IMR-90 (cell line): ENCODE results near the gene CASP3. TPM values are rescaled to one million over a fixed set of nuclear protein-coding genes. Genes with fewer than 3 reads are reported as not detected.
"Not testable (repeated sequence)": the region's sequence is repeated elsewhere in the genome, so short reads cannot be mapped to it uniquely, and the experiment has no call there.

Source experiments
- ATAC-seq: fragments of 200-7000 bp; cut with Tn5 transposase; 2 replicates; pipeline ENCODE4 v1.9.1; 2020; ENCODE audit warnings: low read depth, mild to moderate bottlenecking, moderate library complexity
- BruUV-seq: library from RNA; stranded (reverse); fragments of 400-500 nt; replicated peaks from 2 replicates; lab custom pipeline; 2021; lab: Mats Ljungman, UMichigan
- CTCF ChIA-PET: fragments of 300-600 bp; formaldehyde crosslinking; extraction: SDS; loops from one replicate; lab custom pipeline; 2021; ENCODE audit warnings: antibody characterized with exemption; lab: Yijun Ruan, JAX
- POLR2A ChIA-PET: fragments of 300-600 bp; sonication (Branson Sonifier 250); formaldehyde crosslinking; loops from one replicate; lab custom pipeline; 2022; ENCODE audit warnings: antibody characterized with exemption; ENCODE audit not compliant: unreplicated experiment; lab: Charles Lee
- DNase-seq: peaks from one replicate; pipeline ENCODE4 v3.0.0; 2013
- H2AFZ ChIP-seq: replicated peaks from 2 replicates; pipeline ENCODE3; 2013; ENCODE audit warnings: low read length, mild to moderate bottlenecking; ENCODE audit not compliant: poor library complexity
- H2AK5ac ChIP-seq: 2 replicates; pipeline ENCODE4 v1.6.1; 2013; ENCODE audit warnings: low read depth, low read length, inconsistent platforms
- H2AK9ac ChIP-seq: replicated peaks from 2 replicates; pipeline ENCODE3; 2013; ENCODE audit warnings: mild to moderate bottlenecking, low read depth, low read length, moderate library complexity; ENCODE audit not compliant: poor library complexity
- H2BK120ac ChIP-seq: 2 replicates; pipeline ENCODE4 v1.6.1; 2013; ENCODE audit warnings: low read depth, low read length, inconsistent platforms
- H2BK15ac ChIP-seq: 3 replicates; pipeline ENCODE4 v1.6.1; 2013; ENCODE audit warnings: low read depth, low read length, inconsistent platforms
- H2BK20ac ChIP-seq: 2 replicates; pipeline ENCODE4 v1.6.1; 2013; ENCODE audit warnings: low read depth, mild to moderate bottlenecking, inconsistent platforms, low read length, moderate library complexity
- H2BK5ac ChIP-seq: 2 replicates; pipeline ENCODE4 v1.6.1; 2013; ENCODE audit warnings: mild to moderate bottlenecking, low read depth, low read length, inconsistent platforms; ENCODE audit not compliant: poor library complexity, severe bottlenecking
- H3K14ac ChIP-seq: replicated peaks from 2 replicates; pipeline ENCODE4 v1.6.1; 2013; ENCODE audit warnings: low read depth, low read length, inconsistent platforms
- H3K18ac ChIP-seq: 2 replicates; pipeline ENCODE4 v1.6.1; 2013; ENCODE audit warnings: low read depth, low read length, control low read depth
- H3K23ac ChIP-seq: 2 replicates; pipeline ENCODE4 v1.6.1; 2013; ENCODE audit warnings: low read depth, low read length, inconsistent platforms
- H3K27ac ChIP-seq: 2 replicates; pipeline ENCODE4 v1.5.1; 2013; ENCODE audit warnings: mild to moderate bottlenecking, control low read depth, low read length; ENCODE audit not compliant: insufficient read depth
- H3K27me3 ChIP-seq: 2 replicates; pipeline ENCODE4 v1.6.1; 2013; ENCODE audit warnings: low read length; ENCODE audit not compliant: control insufficient read depth, insufficient read depth
- H3K36me3 ChIP-seq: 2 replicates; pipeline ENCODE4 v1.6.1; 2013; ENCODE audit warnings: low read length, mixed read lengths; ENCODE audit not compliant: control insufficient read depth, insufficient read depth
- H3K4ac ChIP-seq: 2 replicates; pipeline ENCODE4 v1.6.1; 2013; ENCODE audit warnings: low read depth, low read length, inconsistent platforms
- H3K4me1 ChIP-seq: 2 replicates; pipeline ENCODE4 v1.6.1; 2013; ENCODE audit warnings: low read length, mixed read lengths; ENCODE audit not compliant: control insufficient read depth, insufficient read depth
- H3K4me2 ChIP-seq: 2 replicates; pipeline ENCODE4 v1.6.1; 2013; ENCODE audit warnings: low read depth, mild to moderate bottlenecking, control low read depth, low read length, moderate library complexity
- H3K4me3 ChIP-seq: 2 replicates; pipeline ENCODE4 v1.5.1; 2013; ENCODE audit warnings: low read depth, mild to moderate bottlenecking, control low read depth, low read length, moderate library complexity; ENCODE audit not compliant: insufficient read depth
- H3K56ac ChIP-seq: 2 replicates; pipeline ENCODE4 v1.6.1; 2013; ENCODE audit warnings: low read length, inconsistent platforms; ENCODE audit not compliant: insufficient read depth; ENCODE audit errors: extremely low read depth
- H3K79me1 ChIP-seq, 2 experiments: 2 replicates each; pipeline ENCODE4 v1.6.1; 2013; ENCODE audit warnings: low read length in 2 of 2, inconsistent platforms in 1 of 2, low read depth in 1 of 2
- H3K9ac ChIP-seq: 2 replicates; pipeline ENCODE4 v1.6.1; 2013; ENCODE audit warnings: low read depth, low read length, control low read depth
- H3K9me1 ChIP-seq: 2 replicates; pipeline ENCODE4 v1.6.1; 2013; ENCODE audit warnings: low read length, inconsistent platforms; ENCODE audit not compliant: insufficient read depth
- H3K9me3 ChIP-seq: 2 replicates; pipeline ENCODE4 v1.6.1; 2013; ENCODE audit warnings: low read length; ENCODE audit not compliant: control insufficient read depth, insufficient read depth
- H4K20me1 ChIP-seq: 2 replicates; pipeline ENCODE4 v1.6.1; 2013; ENCODE audit warnings: low read length, inconsistent platforms; ENCODE audit not compliant: insufficient read depth
- H4K5ac ChIP-seq: 2 replicates; pipeline ENCODE4 v1.6.1; 2013; ENCODE audit warnings: mild to moderate bottlenecking, low read depth, low read length, control low read depth
- H4K8ac ChIP-seq, 2 experiments: 2 replicates each; pipeline ENCODE4 v1.6.1; 2013; ENCODE audit warnings: low read depth in 2 of 2, low read length in 2 of 2, control low read depth in 1 of 2, inconsistent platforms in 1 of 2
- H4K91ac ChIP-seq: 2 replicates; pipeline ENCODE4 v1.6.1; 2013; ENCODE audit warnings: low read depth, low read length, inconsistent platforms; ENCODE audit not compliant: insufficient read depth
- BHLHE40 ChIP-seq: fragments of 150-350 bp; IDR thresholded peaks from 2 replicates; pipeline ENCODE4 v1.6.1; 2016; ENCODE audit warnings: mild to moderate bottlenecking, low read depth, low read length
- CTCF ChIP-seq: conservative IDR thresholded peaks from 2 replicates; pipeline ENCODE4 v1.5.1; 2012; ENCODE audit warnings: mild to moderate bottlenecking, low read depth, low read length, improper control_type of control experiment
- NFE2L2 ChIP-seq: fragments of 150-350 bp; IDR thresholded peaks from 2 replicates; pipeline ENCODE4 v1.6.1; 2016; ENCODE audit warnings: low read depth, mild to moderate bottlenecking, low read length
- POLR2A ChIP-seq: IDR thresholded peaks from 2 replicates; pipeline ENCODE4 v1.6.1; 2012; ENCODE audit warnings: mild to moderate bottlenecking, low read depth, low read length
- RCOR1 ChIP-seq: IDR thresholded peaks from 2 replicates; pipeline ENCODE4 v1.6.1; 2012; ENCODE audit warnings: mild to moderate bottlenecking, low read length, improper control_type of control experiment; ENCODE audit not compliant: insufficient replicate concordance
- WGBS, 2 experiments: methylation state at CpG; one replicate each; pipeline versions ENCODE4 v1.1.5 to v1.1.7; 2013; ENCODE audit warnings: missing lambda C conversion rate in 2 of 2; ENCODE audit not compliant: insufficient read length in 1 of 2; ENCODE audit errors: extremely low coverage in 2 of 2; 5-methylcytosine and 5-hydroxymethylcytosine counted together
- dilution Hi-C: fragments of 300-500 bp; cut with HindIII; formaldehyde crosslinking; loops from one replicate; pipeline ENCODE4 v1.14.3; 2018; ENCODE audit warnings: low sequenced_read_pairs; ENCODE audit not compliant: unreplicated experiment
- in situ Hi-C: fragments of 300-500 bp; cut with MboI; formaldehyde crosslinking; loops from 3 replicates; pipeline ENCODE4 v1.14.3; 2019; ENCODE audit warnings: low sequenced_read_pairs, inconsistent platforms, mixed read lengths
- intact Hi-C: fragments of 100-400 bp; cut with micrococcal nuclease; formaldehyde crosslinking; loops from 2 replicates; pipeline ENCODE4 v1.10.0; 2022
- polyA plus RNA-seq, 3 experiments: library from polyadenylated mRNA; depleted of rRNA; stranded (reverse); fragments of >200 nt; gene quantifications; 2 replicates each; pipeline ENCODE4 v1.2.3, GENCODE V29; 2012; ENCODE audit warnings: low replicate concordance in 1 of 3
- total RNA-seq: library from RNA; depleted of rRNA; stranded (reverse); fragments of >200 nt; gene quantifications from 2 replicates; pipeline ENCODE4 v1.2.3, GENCODE V29; 2012

CASP3 gene
- total and polyA plus RNA-seq, 2 of the 4 experiments (the other 2 are of a cell fraction): 26.7 to 27.4 TPM

GRCh38 chr4:184616633-184617551, 32.4 kb downstream of the CASP3 start:
- Histone ChIP-seq H3K36me3 (no peaks in the 10 kb centered on the region), H3K27ac (no peak overlapping the region), H4K91ac (no peak overlapping the region), H3K4me1 (0 out of 2 replicates have a peak, but pooled peaks cover 1% of the 10 kb centered on the region), H3K4me2 (no peak overlapping the region), H3K56ac (no peak overlapping the region), H3K4ac (no peak overlapping the region), H2BK120ac (no peak overlapping the region), H3K14ac (no peak overlapping the region), H4K8ac (no peak overlapping the region), H3K18ac (no peak overlapping the region), H3K27me3 (peaks cover 2% of the 10 kb centered on the region; the same call in 1 of the 2 replicates), H2AK5ac (no peak overlapping the region), H2AK9ac (no peak overlapping the region), H4K20me1 (no peaks in the 10 kb centered on the region), H3K23ac (no peak overlapping the region), H2BK20ac (no peak overlapping the region), H4K5ac (no peak overlapping the region), H3K9me1 (no peaks in the 10 kb centered on the region), H3K4me3 (no peak overlapping the region), H3K79me1 (no peaks in the 10 kb centered on the region), H2BK15ac (no peak overlapping the region), H3K9me3 (no peaks in the 10 kb centered on the region), H3K9ac (no peak overlapping the region), H2BK5ac (no peak overlapping the region), H2AFZ (no peak overlapping the region)
- no peak for DNase-seq
- dilution Hi-C loops (no loop called here), in situ Hi-C loops (no loop called here), intact Hi-C loops (no loop called here)
- ChIA-PET POLR2A (no interaction called here), CTCF (interaction anchor here (0.6 kb wide), 1 partner anchor 11 kb away, joined by 4 read pairs; no protein-coding TSS in a partner anchor)
- ATAC-seq: no peak
- no TSS peak for BruUV-seq
- no peak for TF ChIP-seq RCOR1
- TF ChIP-seq CTCF: no peak
- TF ChIP-seq POLR2A: no peak
- TF ChIP-seq NFE2L2: no peak
- TF ChIP-seq BHLHE40: no peak
- WGBS, 2 experiments: 89% methylated on average over 3 of the region's 12 CpGs; no CpG with 5 or more reads in 1 of the 2 experiments

DNA sequence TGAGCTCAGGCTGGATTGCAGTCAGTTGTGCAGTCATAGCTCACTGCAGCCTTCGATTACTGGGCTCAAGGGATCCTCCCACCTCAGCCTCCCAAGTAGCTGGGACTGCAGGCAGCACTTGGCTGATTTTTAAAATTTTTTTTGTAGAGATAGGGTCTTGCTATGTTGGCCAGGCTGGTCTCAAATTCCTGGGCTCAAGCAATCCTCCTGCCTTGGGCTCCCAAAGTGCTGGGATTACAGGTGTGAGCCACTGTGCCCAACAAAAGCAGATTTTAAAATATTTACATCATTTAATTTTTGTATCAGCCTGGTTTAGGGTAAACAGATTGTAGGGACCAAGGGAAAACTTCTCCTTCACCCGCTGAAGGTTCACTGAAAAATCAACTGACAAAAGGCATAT, 33.1 kb downstream of the CASP3 start:
- H4K91ac ChIP-seq, H2BK15ac ChIP-seq, H2BK5ac ChIP-seq, H4K8ac ChIP-seq, H3K79me1 ChIP-seq, H2AK5ac ChIP-seq, H3K4me2 ChIP-seq, BruUV-seq, H3K36me3 ChIP-seq, H4K5ac ChIP-seq, intact Hi-C loops, ATAC-seq, H3K18ac ChIP-seq, POLR2A ChIA-PET, DNase-seq, H4K20me1 ChIP-seq, H2BK20ac ChIP-seq, H3K4me1 ChIP-seq, in situ Hi-C loops, H3K27ac ChIP-seq, H2AK9ac ChIP-seq, H3K27me3 ChIP-seq, dilution Hi-C loops, H3K4me3 ChIP-seq, H3K4ac ChIP-seq, H2BK120ac ChIP-seq, H3K23ac ChIP-seq, H3K14ac ChIP-seq, H3K9me1 ChIP-seq, H3K9ac ChIP-seq, H3K56ac ChIP-seq, H2AFZ ChIP-seq, H3K9me3 ChIP-seq: not testable (repeated sequence)
- no CpG with 5 or more reads among the region's 2 CpGs for WGBS, 2 experiments
- CTCF ChIA-PET: interaction anchor here (0.6 kb wide), 1 partner anchor 12 kb away, joined by 4 read pairs; no protein-coding TSS in a partner anchor
